SK-N-SH (cell line): ENCODE measurements around the gene DIPK1A. TPM values are rescaled to one million over a fixed set of nuclear protein-coding genes. Genes with fewer than 3 reads are reported as not detected.

Experiments
- CTCF ChIA-PET: fragments of 300-600, 350-600 bp; formaldehyde crosslinking; extraction: SDS; loops from one replicate; lab custom pipeline; 2021; lab: Yijun Ruan, JAX
- POLR2A ChIA-PET: fragments of 350-600 bp; sonication (Branson Sonifier 250); formaldehyde crosslinking; extraction: SDS; loops from one replicate; lab custom pipeline; 2020; ENCODE audit warnings: antibody characterized with exemption, inconsistent platforms; lab: Yijun Ruan, JAX
- DNase-seq: peaks from one replicate; pipeline ENCODE4 v3.0.0; 2012
- H2AFZ ChIP-seq: fragments of 200-600 bp; sonication (generic); 2 replicates; pipeline ENCODE4 v1.8.1; 2016; ENCODE audit warnings: antibody characterized with exemption, mild to moderate bottlenecking, low read depth
- H3F3A ChIP-seq: fragments of 200-600 bp; sonication (generic); replicated peaks from 2 replicates; pipeline ENCODE3; 2016; ENCODE audit warnings: antibody characterized with exemption, mild to moderate bottlenecking; ENCODE audit not compliant: insufficient read depth
- H3K27ac ChIP-seq, 2 experiments: fragments of 200-500 bp in 1 of 2; fragments of 200-600 bp in 1 of 2; sonication (Bioruptor generic) in 1 of 2; sonication (generic), shearing (Covaris generic) in 1 of 2; 2 replicates each; pipeline versions ENCODE4 v1.5.1 to v1.6.1; 2014 to 2016; ENCODE audit warnings: low read depth in 2 of 2, inconsistent platforms in 1 of 2, low read length in 1 of 2, mild to moderate bottlenecking in 1 of 2, mixed read lengths in 1 of 2
- H3K27me3 ChIP-seq: fragments of 200-600 bp; sonication (generic), shearing (Covaris generic); 2 replicates; pipeline ENCODE4 v1.6.1; 2016; ENCODE audit warnings: mixed run types; ENCODE audit not compliant: insufficient read depth
- H3K36me3 ChIP-seq, 2 experiments: fragments of 200-500 bp in 1 of 2; fragments of 200-600 bp in 1 of 2; sonication (Bioruptor generic) in 1 of 2; sonication (generic) in 1 of 2; replicated peaks in 1 of 2; 2 replicates each; pipeline versions ENCODE3 to v1.5.1; 2014 to 2016; ENCODE audit warnings: low read length in 1 of 2, mild to moderate bottlenecking in 1 of 2; ENCODE audit not compliant: insufficient read depth in 2 of 2, control insufficient read depth in 1 of 2
- H3K4me1 ChIP-seq, 2 experiments: fragments of 200-500 bp in 1 of 2; fragments of 200-600 bp in 1 of 2; sonication (Bioruptor generic) in 1 of 2; sonication (generic), shearing (Covaris generic) in 1 of 2; 2 replicates each; pipeline versions ENCODE4 v1.5.1 to v1.6.1; 2014 to 2016; ENCODE audit warnings: low read depth in 1 of 2, low read length in 1 of 2, mixed run types in 1 of 2; ENCODE audit not compliant: insufficient read depth in 2 of 2, control insufficient read depth in 1 of 2
- H3K4me2 ChIP-seq: fragments of 200-600 bp; sonication (generic), shearing (Covaris generic); 2 replicates; pipeline ENCODE4 v1.6.1; 2017; ENCODE audit warnings: mixed run types
- H3K4me3 ChIP-seq, 2 experiments: fragments of 200-500 bp in 1 of 2; fragments of 200-600 bp in 1 of 2; sonication (Bioruptor generic) in 1 of 2; sonication (generic), shearing (Covaris generic) in 1 of 2; 2 replicates each; pipeline versions ENCODE4 v1.5.1 to v1.8.1; 2014 to 2016; ENCODE audit warnings: low read depth in 2 of 2, inconsistent platforms in 1 of 2, low read length in 1 of 2, mild to moderate bottlenecking in 1 of 2, mixed read lengths in 1 of 2, moderate library complexity in 1 of 2
- H3K79me2 ChIP-seq: fragments of 200-600 bp; sonication (generic); 2 replicates; pipeline ENCODE4 v1.8.1; 2017; ENCODE audit warnings: mild to moderate bottlenecking; ENCODE audit not compliant: insufficient read depth
- H3K9ac ChIP-seq: fragments of 200-600 bp; sonication (generic); 2 replicates; pipeline ENCODE4 v1.6.1; 2017; ENCODE audit warnings: mixed run types
- H3K9me2 ChIP-seq: fragments of 200-600 bp; sonication (generic); 2 replicates; pipeline ENCODE4 v1.6.1; 2017; ENCODE audit warnings: mixed run types
- H3K9me3 ChIP-seq: fragments of 200-600 bp; sonication (generic); 2 replicates; pipeline ENCODE4 v1.6.1; 2017; ENCODE audit warnings: mixed run types, mild to moderate bottlenecking, moderate library complexity
- H4K20me1 ChIP-seq: fragments of 200-600 bp; sonication (generic); 2 replicates; pipeline ENCODE4 v1.6.1; 2017; ENCODE audit warnings: mild to moderate bottlenecking, mixed run types; ENCODE audit not compliant: insufficient read depth
- CHD2 ChIP-seq: fragments of 150-350 bp; IDR thresholded peaks from 2 replicates; pipeline ENCODE4 v1.6.1; 2018; ENCODE audit warnings: low read length; ENCODE audit not compliant: partially characterized antibody
- CTCF ChIP-seq: fragments of 200-600 bp; sonication (generic); IDR thresholded peaks from 2 replicates; pipeline ENCODE4 v1.6.1; 2017; ENCODE audit warnings: antibody characterized with exemption, mild to moderate bottlenecking, moderate library complexity
- ELF1 ChIP-seq: IDR thresholded peaks from 2 replicates; pipeline ENCODE4 v1.4.0; 2012
- EP300 ChIP-seq, 2 experiments: IDR thresholded peaks; 2 replicates each; pipeline versions ENCODE4 v1.4.0 to v1.6.1; 2012; ENCODE audit warnings: borderline replicate concordance in 1 of 2, low read depth in 1 of 2, low read length in 1 of 2
- EZH2phosphoT487 ChIP-seq: fragments of 200-600 bp; sonication (generic); IDR thresholded peaks from 2 replicates; pipeline ENCODE4 v1.6.1; 2017; ENCODE audit warnings: low read depth, mixed run types, mild to moderate bottlenecking, antibody characterized with exemption, moderate library complexity, borderline replicate concordance
- FOSL2 ChIP-seq: IDR thresholded peaks from 2 replicates; pipeline ENCODE4 v1.4.0; 2012; ENCODE audit warnings: low read depth, mild to moderate bottlenecking, moderate library complexity, borderline replicate concordance
- FOXJ3 ChIP-seq: sonication (generic); formaldehyde crosslinking; IDR thresholded peaks from 2 replicates; pipeline ENCODE4 v1.5.1; 2020; ENCODE audit warnings: mild to moderate bottlenecking, missing genetic modification reagents
- FOXM1 ChIP-seq: IDR thresholded peaks from 2 replicates; pipeline ENCODE4 v1.4.0; 2012; ENCODE audit warnings: low read depth, mild to moderate bottlenecking
- GABPA ChIP-seq: IDR thresholded peaks from 2 replicates; pipeline ENCODE4 v1.4.0; 2012; ENCODE audit warnings: low read depth, mild to moderate bottlenecking
- GATA2 ChIP-seq: sonication (generic); formaldehyde crosslinking; IDR thresholded peaks from 2 replicates; pipeline ENCODE4 v1.5.0; 2020; ENCODE audit warnings: mild to moderate bottlenecking, missing genetic modification reagents
- IRF3 ChIP-seq: fragments of 150-350 bp; IDR thresholded peaks from 2 replicates; pipeline ENCODE4 v1.6.1; 2016; ENCODE audit warnings: mild to moderate bottlenecking, low read depth, low read length
- JUND ChIP-seq: IDR thresholded peaks from 2 replicates; pipeline ENCODE4 v1.4.0; 2012
- MEF2A ChIP-seq: IDR thresholded peaks from 2 replicates; pipeline ENCODE4 v1.4.0; 2012; ENCODE audit warnings: low read depth, borderline replicate concordance
- MXI1 ChIP-seq: IDR thresholded peaks from 2 replicates; pipeline ENCODE4 v1.6.1; 2012; ENCODE audit warnings: mild to moderate bottlenecking, low read depth, low read length, improper control_type of control experiment
- NFIC ChIP-seq: IDR thresholded peaks from 2 replicates; pipeline ENCODE4 v1.4.0; 2012; ENCODE audit warnings: borderline replicate concordance
- NRF1 ChIP-seq: IDR thresholded peaks from 2 replicates; pipeline ENCODE4 v1.6.1; 2012; ENCODE audit warnings: low read depth, mild to moderate bottlenecking, low read length
- PBX3 ChIP-seq: IDR thresholded peaks from 2 replicates; pipeline ENCODE4; 2012
- POLR2AphosphoS5 ChIP-seq: IDR thresholded peaks from 2 replicates; pipeline ENCODE4 v1.6.1; 2012; ENCODE audit warnings: low read depth, low read length
- RAD21 ChIP-seq: IDR thresholded peaks from 2 replicates; pipeline ENCODE4 v1.6.1; 2012; ENCODE audit warnings: mild to moderate bottlenecking, low read length
- RCOR1 ChIP-seq: fragments of 150-350 bp; IDR thresholded peaks from 2 replicates; pipeline ENCODE4 v1.6.1; 2017; ENCODE audit warnings: antibody characterized with exemption, low read length
- RFX5 ChIP-seq: IDR thresholded peaks from 2 replicates; pipeline ENCODE4 v1.6.1; 2012; ENCODE audit warnings: mild to moderate bottlenecking, improper control_type of control experiment, low read length
- RXRA ChIP-seq: IDR thresholded peaks from 2 replicates; pipeline ENCODE4 v1.4.0; 2012; ENCODE audit warnings: low read depth, mild to moderate bottlenecking, borderline replicate concordance
- SIN3A ChIP-seq: IDR thresholded peaks from 2 replicates; pipeline ENCODE4 v1.6.1; 2012; ENCODE audit warnings: low read depth, mild to moderate bottlenecking, low read length, moderate library complexity, borderline replicate concordance
- SMC3 ChIP-seq: IDR thresholded peaks from 2 replicates; pipeline ENCODE4 v1.6.1; 2012; ENCODE audit warnings: low read depth, low read length, improper control_type of control experiment
- TAF1 ChIP-seq: IDR thresholded peaks from 2 replicates; pipeline ENCODE4 v1.6.1; 2012; ENCODE audit warnings: low read depth, mild to moderate bottlenecking, low read length, moderate library complexity, borderline replicate concordance
- TCF12 ChIP-seq: IDR thresholded peaks from 2 replicates; pipeline ENCODE4 v1.4.0; 2012
- TEAD4 ChIP-seq: IDR thresholded peaks from 2 replicates; pipeline ENCODE4 v1.4.0; 2012; ENCODE audit warnings: mild to moderate bottlenecking, borderline replicate concordance; ENCODE audit not compliant: insufficient read depth
- USF1 ChIP-seq: IDR thresholded peaks from 2 replicates; pipeline ENCODE4 v1.4.0; 2012; ENCODE audit warnings: low read depth, borderline replicate concordance
- USF2 ChIP-seq: fragments of 150-350 bp; IDR thresholded peaks from 2 replicates; pipeline ENCODE4 v1.6.1; 2017; ENCODE audit warnings: antibody characterized with exemption, low read length, low read depth, borderline replicate concordance
- YY1 ChIP-seq: IDR thresholded peaks from 2 replicates; pipeline ENCODE4 v1.4.0; 2012; ENCODE audit warnings: low read depth, mild to moderate bottlenecking
- WGBS: methylation state at CpG from one replicate; pipeline ENCODE4 v1.1.6; 2017; ENCODE audit warnings: low lambda C conversion rate; 5-methylcytosine and 5-hydroxymethylcytosine counted together
- polyA plus RNA-seq, 3 experiments: library from polyadenylated mRNA; depleted of rRNA; stranded (reverse); fragments of >200 nt; gene quantifications; 2 replicates each; pipeline ENCODE4 v1.2.3, GENCODE V29; 2012
- TF ChIP-seq, protein P1 (sequence below): IDR thresholded peaks from 2 replicates; pipeline ENCODE4 v1.4.0; 2012; ENCODE audit warnings: low read depth

The DIPK1A gene
- polyA plus RNA-seq, 1 of the 3 experiments (the other 2 are of a cell fraction), result 3.4 TPM

GRCh38 chr1:92909321-92909720 lies 51.9 kb downstream of the DIPK1A start:
- Histone ChIP-seq H3K9ac (peak overlapping the region; percentile 18; the same call in 1 of the 2 replicates), H3K27me3 (no peaks in the 10 kb centered on the region), H3K4me3 (no peak overlapping the region), H3K4me1 (peaks cover 2 to 12% of the 10 kb centered on the region in 2 experiments; a peak in 2 of 4 replicates), H3K9me3 (no peaks in the 10 kb centered on the region), H3K36me3 (no peaks in the 10 kb centered on the region), H3K4me2 (peak overlapping the region; percentile 34; the same call in 1 of the 2 replicates), H3F3A (peaks cover 17% of the 10 kb centered on the region), H3K27ac (peak overlapping the region in 1 of 2 experiments; percentile 66; a peak in 2 of 4 replicates), H2AFZ (peak overlapping the region; percentile 31; the same call in 1 of the 2 replicates), H4K20me1 (no peaks in the 10 kb centered on the region), H3K9me2 (no peaks in the 10 kb centered on the region), H3K79me2 (no peaks in the 10 kb centered on the region)
- ChIA-PET POLR2A (no interaction called here), CTCF (interaction anchor here (0.8 to 1.3 kb wide), 3 partner anchors 50 to 85 kb away, joined by 3 to 5 read pairs (median 4); partner anchors contain the start of gene DIPK1A)
- WGBS, result 26% methylated on average over 3 of the region's 3 CpGs
- no peak for DNase-seq
- no peak for TF ChIP-seq IRF3
- no peak for TF ChIP-seq ELF1
- TF ChIP-seq JUND, result peak; percentile 89
- TF ChIP-seq GABPA, result no peak
- peak; percentile 37; the same call in 1 of the 2 replicates for TF ChIP-seq TEAD4
- TF ChIP-seq SMC3, result no peak
- TF ChIP-seq CTCF, result no peak
- no peak for TF ChIP-seq GATA2 (CRISPR knock-in tag)
- peak; percentile 46; the same call in 1 of the 2 replicates for TF ChIP-seq MEF2A
- TF ChIP-seq EP300 (IDR thresholded peaks at IDR 0.05; ENCODE audit: borderline replicate concordance in 1 of 2, low read depth in 1 of 2, low read length in 1 of 2), result peak in 1 of 2 experiments; percentile 65; a peak in 1 of 4 replicates
- peak; percentile 54; the same call in 1 of the 2 replicates for TF ChIP-seq PBX3
- peak; percentile 81 for TF ChIP-seq TCF12
- no peak for TF ChIP-seq MXI1
- no peak for TF ChIP-seq NRF1
- TF ChIP-seq NFIC, result peak; percentile 97
- no peak for TF ChIP-seq YY1
- TF ChIP-seq FOXM1, result no peak
- no peak for TF ChIP-seq USF2
- TF ChIP-seq RCOR1, result no peak
- no peak for TF ChIP-seq CHD2
- no peak for TF ChIP-seq RFX5
- no peak for TF ChIP-seq FOXJ3 (CRISPR knock-in tag)
- TF ChIP-seq SIN3A, result no peak
- TF ChIP-seq EZH2phosphoT487, result no peak
- TF ChIP-seq RAD21, result no peak
- TF ChIP-seq, protein P1, sequence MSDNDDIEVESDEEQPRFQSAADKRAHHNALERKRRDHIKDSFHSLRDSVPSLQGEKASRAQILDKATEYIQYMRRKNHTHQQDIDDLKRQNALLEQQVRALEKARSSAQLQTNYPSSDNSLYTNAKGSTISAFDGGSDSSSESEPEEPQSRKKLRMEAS, result 0 out of 2 replicates have a peak, but pooled peaks have one; percentile 36
- TF ChIP-seq RXRA, result peak; percentile 91
- TF ChIP-seq FOSL2, result peak; percentile 94
- TF ChIP-seq TAF1, result no peak
- 0 out of 2 replicates have a peak, but pooled peaks have one; percentile 3 for TF ChIP-seq USF1
- TF ChIP-seq POLR2AphosphoS5, result no peak
